Activated CD8-positive, alpha-beta memory T cell treated with anti-CD3 and anti-CD28 coated beads, Interleukin-2, amount 50 U/mL, for 48 hours (primary cell): Measurements from ENCODE around the gene FIBCD1.

Source experiments
- DNase-seq: peaks from one replicate; pipeline ENCODE4 v3.0.0-alpha.2; 2020

Gene FIBCD1

DNA sequence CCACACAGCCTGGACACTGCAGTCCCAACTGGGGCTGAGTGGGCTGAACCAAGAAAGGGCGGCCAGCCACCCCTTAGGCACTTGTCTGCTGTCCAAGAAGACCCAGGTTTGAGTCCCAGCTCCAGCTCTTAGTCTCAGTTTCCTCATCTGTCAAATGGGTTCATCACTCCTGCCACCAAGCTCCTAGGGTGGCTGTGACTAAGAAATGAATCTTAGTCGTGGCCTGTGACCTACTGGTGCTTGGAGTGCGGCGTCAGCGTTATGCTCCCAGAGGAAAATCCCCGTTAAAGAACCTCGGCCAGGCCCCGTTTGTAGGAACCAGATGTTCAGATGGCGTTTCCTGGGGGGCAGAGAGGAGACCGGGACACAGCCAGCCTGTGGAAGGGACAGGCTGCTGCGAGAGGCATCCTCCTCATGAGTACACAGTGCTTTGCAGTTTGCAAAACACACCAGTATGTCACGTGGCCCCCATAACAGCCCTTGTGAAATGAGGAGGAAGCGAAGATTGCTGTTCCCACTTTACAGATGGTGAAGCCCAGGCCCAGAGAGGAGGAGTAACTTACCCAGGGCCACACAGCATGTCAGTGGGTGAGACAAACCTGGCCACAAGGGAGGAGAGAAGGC lies 3.3 kb downstream of the FIBCD1 start:
- DNase-seq, result no peak

DNA sequence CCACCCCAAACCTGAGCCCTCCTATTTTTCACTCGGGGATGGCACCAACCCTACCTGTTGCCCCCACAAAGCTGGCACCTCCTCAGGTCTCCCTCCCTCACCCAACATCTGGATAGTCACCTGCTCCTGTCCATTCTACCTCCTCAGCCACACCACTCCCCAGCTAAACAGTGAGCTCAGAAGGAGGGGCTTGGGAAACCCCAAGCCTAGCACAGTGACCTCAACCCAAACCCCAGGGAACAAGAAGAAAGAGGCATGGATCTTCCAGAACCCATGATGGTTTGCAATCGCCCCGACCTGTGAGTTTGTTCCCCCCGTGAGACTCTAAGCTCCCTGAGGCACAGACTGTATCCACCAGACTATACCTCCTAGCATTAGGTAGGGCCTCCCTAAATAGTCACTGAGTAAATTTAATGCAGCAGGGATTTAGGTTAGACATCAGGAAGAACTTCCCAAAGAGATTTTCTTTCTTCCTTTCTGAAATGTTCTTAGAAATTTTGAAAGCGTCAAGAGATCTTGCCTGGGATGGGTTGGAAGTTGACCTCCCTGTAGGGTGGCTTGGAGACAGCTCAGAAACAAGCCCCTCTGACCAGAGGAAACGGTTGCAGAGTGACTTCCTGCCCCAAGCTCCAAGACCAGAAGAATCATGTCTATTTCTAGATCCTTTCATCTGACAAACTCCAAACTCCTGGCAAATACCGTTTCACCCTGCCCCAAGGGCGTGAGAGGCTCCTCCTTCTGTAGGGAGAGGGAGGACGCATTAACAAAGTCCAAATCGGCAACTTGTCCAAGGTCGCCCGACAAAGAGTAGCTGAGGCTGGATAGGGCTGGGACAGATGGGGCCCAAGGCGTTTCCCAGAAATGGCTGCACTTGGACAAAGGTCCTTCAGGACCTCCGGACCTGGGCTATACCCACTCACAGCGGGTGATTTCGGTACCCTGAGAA lies 4.1 kb downstream of the FIBCD1 start:
- DNase-seq, result no peak

DNA sequence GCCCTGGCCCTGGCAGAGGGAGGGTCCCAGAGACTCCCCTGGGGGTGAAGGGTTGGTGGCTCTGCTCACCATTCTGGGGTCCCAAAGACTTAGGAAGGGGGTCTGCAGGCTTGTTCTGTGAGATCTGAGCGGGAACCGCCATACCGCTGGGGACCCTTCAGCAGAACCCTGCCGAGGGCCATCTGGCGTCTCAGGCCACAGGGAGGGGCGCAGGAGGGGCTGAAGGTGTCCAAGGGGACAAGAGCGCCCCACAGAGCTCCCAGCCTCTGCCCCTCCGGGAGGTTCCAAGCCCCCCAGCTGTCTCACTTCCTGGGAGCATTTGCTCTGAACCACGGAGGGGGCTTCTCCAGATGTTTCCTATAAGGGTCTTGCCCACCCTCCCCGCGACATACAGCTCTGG lies 4.8 kb downstream of the FIBCD1 start:
- no peak for DNase-seq

DNA sequence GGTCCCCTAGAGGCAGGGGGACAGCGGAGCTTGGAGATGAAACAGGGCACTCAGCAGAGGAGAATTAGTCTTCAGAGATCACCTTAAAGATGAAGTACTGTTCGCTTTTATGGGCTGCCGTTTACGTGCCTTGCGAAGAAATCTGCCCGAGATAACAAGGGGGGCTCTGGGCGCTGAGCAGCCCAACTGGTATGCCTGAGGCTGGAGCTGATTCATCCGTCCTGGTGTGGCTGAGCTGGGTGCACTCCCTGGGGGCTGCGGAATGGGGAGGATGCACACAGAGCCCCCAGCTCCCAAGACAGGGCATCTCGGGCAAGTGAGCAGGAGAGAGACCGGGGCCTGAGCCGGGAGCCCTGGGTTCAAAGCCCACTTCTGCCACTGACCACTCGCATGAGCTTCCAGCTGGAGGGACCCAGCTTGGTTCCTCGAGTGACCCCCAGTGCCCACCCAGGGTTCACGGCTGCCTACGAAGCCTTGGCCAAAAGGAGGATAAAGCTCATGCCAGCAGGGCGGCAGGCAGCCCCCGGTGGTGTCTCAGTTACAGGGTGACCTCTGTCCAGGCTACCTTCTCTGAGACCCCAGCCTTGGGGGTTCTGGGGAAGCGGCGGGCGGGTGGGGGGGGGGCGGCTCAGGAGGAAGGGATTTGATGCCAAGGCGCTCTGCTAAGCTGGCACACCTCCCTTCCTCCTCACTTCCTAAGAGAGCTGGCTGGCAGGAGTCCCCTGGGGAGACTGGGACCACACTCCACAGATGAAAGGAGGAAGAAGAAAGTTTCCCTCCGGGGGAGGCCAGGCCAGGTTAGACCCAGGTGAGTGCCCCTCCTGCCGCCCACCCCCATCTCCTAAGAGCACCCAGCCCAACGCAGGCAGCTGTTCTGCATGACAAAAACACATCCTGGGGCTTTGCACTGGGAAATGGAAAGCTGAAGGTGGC lies 5.7 kb downstream of the FIBCD1 start:
- no peak for DNase-seq

DNA sequence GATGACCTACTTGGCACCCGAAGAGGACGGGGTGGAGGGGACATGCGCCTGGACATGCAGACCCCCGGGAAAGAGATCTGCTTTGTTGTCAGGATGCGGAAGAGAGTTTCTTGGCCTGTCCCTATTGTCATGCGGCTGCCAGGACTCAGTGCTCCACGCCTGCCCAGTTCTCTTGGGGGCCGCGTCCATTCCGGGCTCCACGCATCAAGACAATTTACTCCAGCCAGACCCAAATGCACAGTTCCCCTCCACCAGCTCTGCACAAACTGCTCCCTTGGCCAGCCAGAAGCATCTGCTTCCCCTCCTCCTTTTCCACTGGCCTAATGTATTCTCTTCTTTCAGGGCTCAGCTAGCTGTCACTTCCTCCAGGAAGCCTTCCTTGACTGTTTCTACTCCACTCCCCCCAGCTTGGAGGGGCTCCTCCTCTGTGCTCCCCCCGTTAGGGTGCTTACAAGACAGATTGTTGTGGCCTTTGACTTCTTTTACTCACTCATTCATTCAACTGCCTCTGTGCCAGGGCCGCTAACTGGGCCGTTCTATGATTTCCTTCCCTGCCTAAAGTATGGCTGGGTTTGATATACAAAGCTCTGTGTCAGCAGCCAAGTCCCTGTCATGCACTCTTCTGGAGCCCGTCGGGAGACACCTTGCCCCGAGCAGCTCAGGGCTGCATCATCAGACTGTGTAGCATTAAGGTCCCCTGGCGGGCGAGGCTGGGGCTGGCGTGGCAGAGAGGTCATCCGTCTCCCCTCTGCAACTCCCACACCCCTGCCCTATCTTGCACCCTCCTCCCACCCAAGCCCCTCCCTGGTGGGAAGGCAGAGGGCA lies 6.6 kb downstream of the FIBCD1 start:
- DNase-seq, result no peak

DNA sequence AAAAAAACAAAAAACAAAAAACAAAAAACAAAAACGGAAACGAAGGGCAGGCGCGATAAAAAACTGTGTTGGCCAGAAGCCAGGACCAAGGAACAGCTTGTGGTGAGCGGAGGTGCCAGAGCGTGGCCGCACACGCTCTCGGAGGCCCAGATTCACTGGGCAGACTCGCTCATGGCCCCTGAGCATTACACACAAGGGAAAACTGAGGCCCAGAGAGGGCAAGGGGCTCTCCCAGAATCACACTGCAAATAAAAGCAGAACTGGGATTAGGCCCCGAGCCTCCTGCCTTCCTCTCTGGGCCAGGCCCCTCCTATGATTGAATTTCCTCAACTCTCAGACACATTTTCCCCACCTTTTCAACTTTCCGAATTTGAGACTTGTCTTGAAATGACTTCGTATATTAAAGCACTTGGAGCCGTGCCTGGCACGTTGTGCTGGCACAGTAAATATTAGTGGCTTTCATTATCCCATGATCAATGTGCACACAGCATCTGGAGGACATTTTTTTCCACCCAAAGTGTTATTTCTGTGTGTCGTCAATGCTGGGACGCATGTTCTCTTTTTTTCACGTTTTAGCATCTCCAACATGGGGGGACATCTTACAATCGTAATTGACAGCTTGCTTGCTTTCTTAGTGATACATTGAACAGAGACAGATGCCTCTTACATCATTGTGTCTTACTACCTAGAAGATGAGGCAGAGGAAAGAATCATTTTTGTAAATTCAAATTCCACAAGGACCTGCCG lies 7.4 kb downstream of the FIBCD1 start:
- DNase-seq, result no peak

DNA sequence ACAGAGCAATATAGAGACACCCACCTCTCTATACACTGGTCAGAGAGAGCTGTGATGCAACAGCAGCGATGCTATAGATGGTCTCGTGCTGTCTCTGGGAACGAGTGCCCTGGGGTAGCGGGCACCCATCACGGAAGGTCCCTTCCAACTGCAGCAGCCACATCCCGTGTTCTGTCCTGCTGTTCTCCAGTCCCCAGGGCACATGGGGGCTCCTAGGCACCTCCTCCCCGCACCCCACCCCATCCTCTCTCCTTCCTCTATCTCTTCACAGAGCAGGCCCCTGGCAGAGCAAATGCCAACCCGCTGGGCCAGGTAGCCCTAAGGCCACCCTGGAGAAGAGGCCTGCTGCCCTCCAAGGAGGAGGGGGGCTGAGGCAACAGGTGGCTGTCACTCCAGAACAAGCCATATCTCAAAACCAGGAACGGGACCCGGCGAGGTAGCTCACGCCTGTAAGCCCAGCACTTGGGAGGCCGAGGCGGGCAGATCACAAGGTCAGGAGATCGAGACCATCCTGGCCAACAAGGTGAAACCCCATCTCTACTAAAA lies 8.2 kb downstream of the FIBCD1 start:
- no peak for DNase-seq

DNA sequence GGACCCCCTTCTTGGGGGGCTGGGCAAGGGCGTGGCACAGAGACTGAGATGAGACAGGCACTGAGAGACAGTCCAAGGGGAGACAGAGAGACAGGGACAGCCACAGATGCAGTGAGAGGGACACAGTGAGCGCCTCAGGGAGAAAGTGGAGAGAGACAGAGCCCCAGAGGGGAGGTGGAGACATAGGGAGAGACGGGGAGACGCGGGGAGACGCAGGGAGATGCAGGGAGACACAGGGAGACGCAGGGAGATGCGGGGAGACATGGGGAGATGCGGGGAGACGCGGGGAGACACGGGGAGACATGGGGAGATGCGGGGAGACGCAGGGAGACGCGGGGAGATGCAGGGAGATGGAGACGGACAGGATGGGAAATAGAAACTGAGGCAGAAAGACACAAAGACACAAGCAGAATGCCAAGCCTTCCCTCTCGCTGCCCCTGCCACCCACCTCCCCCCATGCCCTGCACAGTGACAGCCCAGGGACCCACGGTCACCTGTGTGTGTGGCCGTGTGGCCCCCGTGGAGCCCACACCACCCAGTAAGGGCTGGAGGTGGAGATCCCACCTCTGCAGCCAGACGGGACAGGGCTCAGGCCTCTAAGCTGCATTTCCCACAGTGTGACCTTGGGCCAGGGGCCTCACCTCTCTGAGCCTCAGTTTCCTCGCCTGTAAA lies 8.8 kb downstream of the FIBCD1 start:
- no peak for DNase-seq

DNA sequence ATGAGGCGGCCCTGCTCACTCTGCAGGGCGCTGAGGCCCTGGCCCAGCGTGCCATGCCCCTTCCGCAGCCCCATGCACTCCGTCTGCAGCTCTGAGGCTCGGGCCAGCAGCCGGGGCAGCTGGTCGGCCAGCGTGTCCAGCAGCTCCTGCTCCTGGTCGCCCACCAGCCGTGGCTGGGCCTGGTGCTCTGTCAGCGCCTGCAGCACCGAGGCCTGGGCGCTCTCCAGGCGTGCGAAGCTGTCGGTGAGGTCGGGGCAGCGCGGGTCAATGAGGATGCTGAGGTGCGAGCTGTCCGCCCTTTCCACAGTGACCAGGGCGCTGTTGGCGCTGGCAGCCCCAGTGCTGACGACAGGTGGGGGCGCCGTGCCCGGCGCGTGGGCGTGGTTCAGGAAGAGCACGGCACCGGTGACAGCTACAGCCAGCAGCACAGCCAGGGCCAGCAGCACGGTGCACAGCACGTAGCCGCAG lies 9.4 kb downstream of the FIBCD1 start:
- DNase-seq, result no peak

DNA sequence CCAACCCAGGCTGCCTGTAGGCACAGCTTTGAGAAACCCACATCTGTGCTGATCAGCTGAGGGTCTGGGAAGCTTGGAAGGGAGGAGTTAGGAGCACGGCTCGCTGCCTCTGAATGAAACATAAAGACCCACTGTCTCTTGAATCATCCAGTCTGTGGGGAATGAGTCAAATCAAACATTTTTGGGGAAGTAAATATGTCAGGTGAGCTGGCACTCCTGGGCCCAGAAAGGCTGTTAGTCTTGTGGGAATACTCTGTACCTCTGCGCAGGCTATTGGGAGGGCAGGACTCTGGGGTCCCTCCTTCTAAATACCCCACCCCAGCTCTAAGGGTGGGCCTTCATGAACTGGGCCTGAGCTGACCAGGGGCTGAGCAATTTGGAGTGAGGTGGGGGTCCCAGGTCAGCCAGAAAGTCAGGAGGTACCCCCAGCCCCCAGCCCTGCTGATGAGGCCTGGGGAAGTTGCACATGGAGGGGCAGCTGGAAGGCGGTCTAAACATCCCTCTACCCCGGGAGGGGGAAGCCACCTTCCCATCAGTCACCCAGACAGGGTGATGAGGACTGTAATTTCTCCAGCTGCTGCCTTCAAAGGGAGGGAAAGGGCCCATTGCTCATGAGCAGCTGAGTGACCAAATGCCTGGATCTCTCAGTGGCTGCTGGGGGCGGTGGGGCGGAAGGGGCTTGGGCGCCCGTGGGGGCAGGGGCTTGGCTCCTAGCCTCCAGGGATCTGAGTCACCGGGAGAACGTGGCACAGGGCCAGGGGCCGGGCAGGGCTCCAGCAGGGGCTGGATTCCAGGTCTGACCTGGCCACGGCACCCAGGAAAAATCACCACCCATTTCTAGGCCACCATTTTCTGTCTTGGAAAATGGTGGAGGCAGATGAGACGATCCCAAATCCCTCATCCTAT lies 10.8 kb downstream of the FIBCD1 start:
- DNase-seq, result no peak

DNA sequence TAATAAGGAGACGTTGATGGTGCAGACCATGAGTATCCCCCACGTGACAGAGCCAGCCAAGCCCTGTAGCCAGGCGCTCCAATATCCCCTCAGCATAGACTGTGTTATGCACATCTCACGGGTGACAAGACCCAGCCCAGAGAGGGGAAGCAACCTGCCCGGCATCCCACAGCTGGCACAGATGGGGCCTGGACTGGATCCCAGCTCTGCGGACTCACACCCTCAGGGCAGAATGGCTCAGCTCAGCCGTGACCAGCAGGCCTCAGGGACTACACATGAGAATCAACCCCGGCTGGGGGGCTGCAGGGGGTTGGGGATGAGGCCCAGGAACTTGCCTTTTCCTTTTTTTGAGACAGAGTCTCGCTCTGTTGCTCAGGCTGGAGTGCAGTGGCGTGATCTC lies 11.7 kb downstream of the FIBCD1 start:
- DNase-seq, result no peak

DNA sequence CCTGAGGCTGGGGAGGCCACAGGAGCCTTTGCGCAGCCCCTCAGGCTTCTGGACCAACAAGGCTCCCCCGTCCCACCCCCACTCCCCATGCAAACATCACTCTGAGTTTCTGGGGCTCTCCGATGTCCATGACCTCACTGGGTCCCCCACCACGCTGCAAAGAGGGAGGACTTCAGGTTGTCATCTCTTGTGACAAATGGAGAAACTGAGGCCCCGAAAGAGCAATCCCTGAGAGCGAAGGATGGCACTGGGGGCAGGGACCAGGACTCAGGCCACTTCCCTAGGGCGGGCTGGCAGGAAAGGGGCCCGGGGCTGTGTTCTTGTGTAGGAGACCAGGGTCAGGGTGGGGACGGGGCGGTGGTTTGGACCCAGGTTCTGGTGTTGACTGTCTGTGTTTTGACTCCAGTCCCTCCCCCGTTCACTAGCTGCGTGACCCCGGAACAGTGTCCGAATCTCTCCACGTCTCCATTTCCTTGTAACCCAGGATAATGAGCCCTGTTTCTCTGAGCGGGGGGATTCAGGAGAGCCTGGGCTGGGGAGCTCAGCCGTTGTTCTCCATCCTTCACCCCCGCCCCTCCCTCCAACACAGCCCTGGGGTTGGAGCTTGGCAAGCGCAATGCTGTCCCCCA lies 13.9 kb downstream of the FIBCD1 start:
- no peak for DNase-seq

DNA sequence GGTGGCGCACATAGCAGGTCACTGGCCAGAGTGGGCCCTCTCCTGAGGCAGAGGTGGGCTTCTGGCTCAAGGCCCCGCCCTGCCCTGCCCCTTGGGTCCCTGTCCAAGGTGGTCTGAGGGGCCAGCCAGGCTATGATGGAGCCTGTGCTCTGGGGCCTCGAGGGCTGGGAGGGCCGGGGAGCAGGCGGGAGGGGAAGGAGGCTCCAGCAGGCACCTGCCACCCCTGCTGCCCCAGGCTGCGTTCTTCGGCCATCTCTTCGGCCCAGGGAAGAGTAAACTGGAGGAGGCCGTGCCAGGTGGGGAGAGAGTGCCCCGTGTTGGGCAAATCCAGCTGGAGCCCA lies 14.6 kb downstream of the FIBCD1 start:
- no peak for DNase-seq

DNA sequence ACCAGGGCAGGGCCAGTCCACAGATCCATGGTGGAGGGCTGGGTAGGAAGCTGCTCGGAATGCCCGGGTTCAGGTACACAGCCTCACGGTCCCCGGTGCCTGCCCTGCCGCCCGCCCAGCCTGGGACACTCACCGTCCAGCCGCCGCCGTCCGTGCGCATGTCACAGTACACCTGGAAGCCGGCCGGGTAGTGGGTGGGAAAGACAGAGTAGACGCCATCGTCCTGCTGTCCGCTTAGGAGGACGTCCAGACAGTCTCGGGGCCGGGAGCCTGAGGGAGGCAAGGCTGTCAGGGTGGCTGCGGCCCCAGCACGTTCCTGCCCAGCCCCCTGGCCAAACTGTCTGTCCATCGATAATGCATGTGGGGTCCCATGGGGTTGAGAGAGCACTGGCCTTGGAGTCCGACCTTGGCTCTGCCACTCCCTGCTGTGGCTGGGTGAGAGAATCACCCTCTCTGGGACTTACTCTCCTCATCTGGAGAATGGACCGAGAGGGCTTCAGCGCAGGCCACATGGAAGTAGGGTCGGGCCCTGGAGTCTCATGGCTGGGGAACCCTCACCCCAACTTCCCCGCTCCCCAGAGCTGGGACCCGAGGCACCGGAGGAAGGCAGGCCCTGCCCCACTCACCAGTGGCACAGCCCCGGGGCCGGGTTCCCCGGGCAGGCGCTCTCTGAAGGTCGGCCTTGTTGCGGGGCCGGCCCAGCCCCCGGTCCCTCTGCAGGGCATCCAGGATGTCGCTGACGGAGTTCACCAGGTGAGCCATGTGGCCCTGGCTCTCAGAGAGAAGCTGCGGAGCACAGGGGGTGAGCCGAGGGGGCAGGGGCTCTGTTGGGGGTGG lies 15.2 kb downstream of the FIBCD1 start:
- no peak for DNase-seq

DNA sequence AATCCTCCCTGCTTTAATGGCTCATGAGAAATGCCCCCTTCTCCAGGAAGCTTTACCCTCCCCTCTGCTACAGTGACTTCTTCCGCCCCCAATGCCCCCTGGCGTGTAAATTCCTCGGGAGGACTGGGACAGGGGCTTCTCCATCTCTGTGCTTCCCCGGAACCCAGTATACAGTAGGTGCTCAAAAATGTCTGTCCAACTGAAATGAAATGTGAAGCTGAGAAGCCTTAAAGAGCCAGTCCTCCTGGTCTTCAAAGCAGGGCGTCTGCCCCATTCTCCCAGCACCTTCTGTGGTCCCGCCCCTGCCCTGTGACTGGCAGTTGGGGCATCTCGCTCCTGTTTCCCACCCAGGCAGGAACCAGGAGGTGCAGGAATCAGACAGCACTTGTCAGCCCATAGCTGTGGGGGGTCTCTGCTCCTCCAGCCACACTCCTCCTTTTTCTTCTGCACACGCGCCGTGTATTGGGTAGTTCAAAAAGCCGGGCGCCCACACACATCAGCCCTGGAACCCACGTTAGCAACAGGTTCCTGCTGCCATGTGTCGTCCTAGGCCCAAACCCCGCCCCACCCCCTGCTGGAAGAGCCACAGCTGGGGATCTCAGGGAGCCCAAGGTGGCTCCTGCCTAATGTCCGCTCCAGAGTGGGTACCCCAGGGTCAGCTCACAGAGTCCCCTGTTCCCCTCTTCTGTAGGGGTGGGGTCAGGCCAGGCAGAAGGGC lies 16.0 kb downstream of the FIBCD1 start:
- no peak for DNase-seq

DNA sequence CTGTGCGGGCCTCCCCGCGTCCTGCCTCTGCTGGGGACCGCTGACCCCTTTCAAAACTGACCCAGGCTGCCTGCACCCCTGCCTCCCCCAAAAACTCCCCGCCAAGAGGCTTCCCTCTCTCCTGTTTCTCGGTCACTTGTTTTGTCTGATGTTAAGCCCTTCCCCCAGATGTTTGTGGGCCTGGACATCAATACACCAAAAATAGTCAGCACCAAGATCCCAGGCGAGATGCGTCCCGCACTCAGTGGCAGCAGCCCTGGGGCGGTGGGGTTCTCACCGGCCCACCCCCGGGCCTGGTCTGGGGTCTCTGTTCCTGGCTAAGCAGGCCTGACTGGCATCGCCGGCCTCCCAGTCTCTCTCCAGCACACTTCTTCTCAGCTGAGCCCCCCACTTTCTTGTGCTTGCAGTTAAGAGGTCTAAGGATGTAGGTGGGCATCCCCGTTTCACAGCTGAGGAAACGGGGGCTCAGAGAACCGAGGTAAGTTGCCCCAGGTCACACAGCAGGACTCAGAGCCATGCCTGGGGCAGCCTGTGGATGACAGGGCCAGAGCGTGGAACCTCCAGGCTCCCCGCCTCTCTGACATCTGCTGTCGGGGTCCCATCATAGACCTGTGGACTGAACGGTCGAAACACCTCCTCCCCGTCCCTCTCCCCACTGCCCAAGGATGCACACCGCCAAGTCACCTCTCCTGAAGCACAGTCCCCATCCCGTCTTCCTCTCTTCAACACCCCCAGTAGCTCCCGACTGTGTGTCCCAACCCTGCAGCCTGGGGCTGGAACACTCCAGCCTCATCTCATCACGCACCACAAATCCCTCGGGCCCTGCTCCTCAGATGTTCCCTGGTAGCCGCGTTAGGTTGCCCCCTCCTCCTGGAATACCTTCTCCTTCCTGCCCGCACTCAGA lies 16.8 kb downstream of the FIBCD1 start:
- DNase-seq, result no peak
